ENCODE data around the gene MYCT1.

DNA sequence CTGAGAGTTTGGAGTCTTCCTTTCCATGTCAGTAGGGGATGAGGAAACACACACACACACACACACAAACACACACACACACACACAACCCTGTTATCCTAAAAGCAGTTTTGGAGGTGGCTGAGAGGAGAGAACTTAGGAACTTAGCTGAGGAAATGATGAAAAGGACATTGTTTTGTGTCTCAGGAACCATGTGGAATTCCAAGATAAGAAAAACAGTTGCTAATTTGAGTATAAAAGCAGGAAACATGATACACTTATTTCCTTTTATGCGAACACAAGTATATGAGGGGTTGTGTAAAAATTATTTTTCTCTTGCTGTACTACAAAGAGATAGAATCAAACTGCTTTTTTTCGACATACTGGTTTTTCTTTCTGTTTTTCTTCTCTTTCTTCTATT lies at the start of gene MYCT1:
- TF ChIP-seq EZH2 (IDR thresholded peaks at IDR 0.05; ENCODE audit: low read length) = no peak
- TF ChIP-seq, protein P1, sequence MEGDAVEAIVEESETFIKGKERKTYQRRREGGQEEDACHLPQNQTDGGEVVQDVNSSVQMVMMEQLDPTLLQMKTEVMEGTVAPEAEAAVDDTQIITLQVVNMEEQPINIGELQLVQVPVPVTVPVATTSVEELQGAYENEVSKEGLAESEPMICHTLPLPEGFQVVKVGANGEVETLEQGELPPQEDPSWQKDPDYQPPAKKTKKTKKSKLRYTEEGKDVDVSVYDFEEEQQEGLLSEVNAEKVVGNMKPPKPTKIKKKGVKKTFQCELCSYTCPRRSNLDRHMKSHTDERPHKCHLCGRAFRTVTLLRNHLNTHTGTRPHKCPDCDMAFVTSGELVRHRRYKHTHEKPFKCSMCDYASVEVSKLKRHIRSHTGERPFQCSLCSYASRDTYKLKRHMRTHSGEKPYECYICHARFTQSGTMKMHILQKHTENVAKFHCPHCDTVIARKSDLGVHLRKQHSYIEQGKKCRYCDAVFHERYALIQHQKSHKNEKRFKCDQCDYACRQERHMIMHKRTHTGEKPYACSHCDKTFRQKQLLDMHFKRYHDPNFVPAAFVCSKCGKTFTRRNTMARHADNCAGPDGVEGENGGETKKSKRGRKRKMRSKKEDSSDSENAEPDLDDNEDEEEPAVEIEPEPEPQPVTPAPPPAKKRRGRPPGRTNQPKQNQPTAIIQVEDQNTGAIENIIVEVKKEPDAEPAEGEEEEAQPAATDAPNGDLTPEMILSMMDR (optimal IDR thresholded peaks at IDR 0.05 in 1 of 3, IDR thresholded peaks at IDR 0.05 in 1 of 3, conservative IDR thresholded peaks at IDR 0.05 in 1 of 3; ENCODE audit: extremely low read depth in 1 of 3, insufficient read depth in 2 of 3, low read length in 3 of 3) = no peak
